Left lobe of liver (tissue), 2 donors: ENCODE results near the gene TRIM9. TPM values are rescaled to one million over a fixed set of nuclear protein-coding genes. Genes with fewer than 3 reads are reported as not detected.
"Not testable (repeated sequence)": the region's sequence is repeated elsewhere in the genome, so short reads cannot be mapped to it uniquely, and the experiment has no call there.

ENCODE experiments used
- ATAC-seq: fragments of 200-7000 bp; cut with Tn5 transposase; one replicate; pipeline ENCODE4 v1.9.1; 2020; ENCODE audit warnings: mild to moderate bottlenecking, moderate library complexity
- DNase-seq: peaks from one replicate; pipeline ENCODE4 v3.0.0-alpha.2; 2020; ENCODE audit warnings: low spot score
- total RNA-seq: library from RNA; stranded (reverse); gene quantifications from one replicate; pipeline ENCODE4 v1.2.1, GENCODE V29; 2021
- donor health status: DM: no; HTN: no; CAD: no; lungs with moderate emphysema.
- donor health status: DM: no; HTN: yes; CAD: no.

The TRIM9 gene
- total RNA-seq, 1 donor from 2014 or later = 0.20 TPM

DNA sequence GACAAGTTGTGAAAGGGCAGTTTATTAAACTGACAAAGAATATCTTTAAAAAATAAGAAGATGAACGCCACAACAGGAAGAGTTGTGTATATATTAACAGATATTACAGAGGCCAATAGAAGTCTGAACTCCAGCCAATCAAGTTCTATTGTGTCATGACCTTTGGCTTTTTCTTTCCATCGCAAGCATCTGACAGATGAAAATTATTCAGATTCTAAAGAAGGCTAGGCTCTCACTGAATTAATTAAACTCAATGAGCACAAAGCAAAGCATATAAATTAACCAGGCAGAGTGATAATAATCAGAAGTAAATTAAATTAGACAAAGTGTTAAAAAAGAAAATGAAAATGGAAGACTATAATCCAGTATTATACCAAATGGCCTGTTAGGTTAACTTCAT, 88.6 kb downstream of the TRIM9 start:
- no peak for ATAC-seq
- DNase-seq = no peak

DNA sequence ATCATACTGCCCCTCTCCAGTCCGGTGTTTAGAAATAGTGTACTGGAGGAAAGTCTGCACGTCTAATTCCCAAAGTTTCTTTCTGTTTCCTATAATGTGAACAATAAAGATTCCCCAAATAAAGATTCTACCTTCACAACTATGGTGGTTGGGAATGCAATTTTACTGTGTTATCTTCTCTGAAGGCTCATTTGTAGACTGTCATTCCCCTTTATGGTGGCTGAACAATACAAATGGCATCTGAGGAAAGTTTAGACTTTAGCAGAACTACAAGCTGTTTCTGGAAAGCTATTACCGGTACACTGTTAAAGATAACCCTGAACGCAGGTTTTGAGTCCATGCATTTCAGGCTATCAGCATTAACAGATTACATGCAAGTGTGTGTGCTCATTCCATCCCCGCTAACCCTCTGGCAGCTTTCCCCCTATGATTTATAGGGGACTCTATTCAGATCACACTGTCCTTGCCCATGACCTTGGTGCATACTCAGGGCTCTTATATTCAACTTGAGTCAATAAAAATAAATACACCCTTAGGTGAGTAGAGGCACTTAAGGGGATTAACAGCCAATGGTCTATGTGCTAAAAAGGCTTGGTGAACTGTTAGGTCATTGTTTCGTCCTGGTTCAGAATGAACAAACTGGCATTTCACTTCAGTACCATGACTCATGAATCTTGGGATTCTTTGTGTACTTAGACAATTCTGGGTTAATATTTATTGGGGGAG, 89.9 kb downstream of the TRIM9 start:
- ATAC-seq = peak; percentile 53
- no peak for DNase-seq

DNA sequence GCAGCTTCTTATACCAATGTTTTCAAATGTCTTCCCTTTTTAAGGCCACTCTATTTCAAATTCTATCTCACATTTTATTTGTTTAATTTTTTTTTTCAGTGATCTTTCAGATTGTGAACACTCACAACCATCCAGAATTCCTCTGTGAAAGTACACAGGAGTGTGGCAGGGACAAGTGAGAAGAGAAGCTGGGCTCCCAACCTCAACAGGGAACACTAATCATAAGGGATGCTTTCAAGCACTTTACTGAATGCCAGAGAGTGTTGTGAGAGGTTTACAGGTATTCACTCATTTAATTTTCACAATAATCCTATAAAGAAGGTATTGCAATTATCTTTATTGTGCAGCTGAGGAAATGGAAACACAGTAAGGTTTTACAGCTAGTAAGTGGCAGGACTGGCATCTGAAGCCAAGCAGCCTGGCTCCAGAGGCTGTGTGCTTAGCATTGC, 90.5 kb downstream of the TRIM9 start:
- ATAC-seq (peak; percentile 98), DNase-seq (peak; percentile 62)

DNA sequence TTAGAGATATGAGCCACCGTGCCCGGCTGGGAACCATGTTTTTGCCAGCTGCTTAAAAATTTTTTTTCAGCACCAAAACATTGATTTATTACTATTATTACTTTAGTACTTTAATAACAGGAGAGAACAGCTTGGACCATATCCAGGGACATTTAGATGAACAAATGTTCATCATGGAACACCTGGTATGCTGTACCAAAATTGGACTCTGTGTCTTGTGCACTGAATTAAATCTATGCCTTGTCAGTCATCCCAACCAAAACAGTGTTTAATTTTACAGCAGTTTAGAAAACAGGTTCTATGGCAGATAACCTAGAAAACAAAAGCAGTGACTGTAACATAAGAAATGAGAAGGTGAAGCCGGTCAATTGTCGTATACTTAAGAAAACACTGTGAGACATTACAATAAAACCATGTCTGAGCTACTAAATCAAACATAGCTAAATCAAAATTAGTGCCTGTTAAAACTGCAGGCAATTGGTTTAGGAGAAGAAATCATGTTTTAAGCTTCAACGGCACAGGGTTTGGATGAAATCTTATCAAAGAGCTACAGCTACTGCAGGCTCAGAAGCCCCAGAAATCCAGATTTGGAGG, 92.4 kb downstream of the TRIM9 start:
- no peak for ATAC-seq
- no peak for DNase-seq

DNA sequence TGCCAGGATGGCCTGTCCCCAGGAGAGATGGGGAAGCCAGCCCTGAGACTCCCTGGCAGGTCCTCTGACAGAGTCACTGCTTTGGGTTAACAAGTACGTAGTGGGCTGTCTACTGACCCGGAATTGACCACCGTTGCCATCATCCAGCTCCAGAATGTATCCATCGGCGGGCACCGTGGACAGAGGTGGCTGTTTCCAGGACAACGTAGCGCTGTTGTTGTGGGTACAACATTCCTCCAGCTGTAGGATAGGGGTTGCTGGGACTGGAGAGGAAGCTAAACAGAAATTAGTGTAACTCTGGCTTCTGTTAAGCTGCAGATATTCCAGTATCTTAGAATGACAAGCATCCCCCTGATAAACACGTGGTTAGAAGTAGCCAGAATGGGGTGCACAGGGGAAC, 94.3 kb downstream of the TRIM9 start:
- DNase-seq (no peak), ATAC-seq (no peak)

DNA sequence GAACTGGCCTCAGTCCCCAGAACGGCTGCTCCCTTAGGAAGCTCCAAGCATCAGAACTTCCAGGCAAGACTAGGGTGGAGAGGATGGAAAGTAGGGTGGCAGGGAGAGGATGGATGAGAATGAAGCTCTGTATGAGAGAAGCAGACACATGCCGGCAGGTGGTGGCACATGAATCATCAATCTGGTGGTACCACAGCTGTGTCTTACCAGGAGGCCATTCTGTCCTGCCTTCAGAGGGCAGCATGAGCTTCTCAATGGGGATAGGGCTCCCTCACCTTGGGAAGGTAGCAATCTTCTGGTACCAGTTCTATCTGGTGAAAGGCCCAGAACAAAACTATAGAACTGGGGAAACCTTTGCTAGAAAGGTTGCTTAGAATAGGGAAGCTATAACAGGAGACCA, 95.2 kb downstream of the TRIM9 start:
- DNase-seq (no peak), ATAC-seq (no peak)

DNA sequence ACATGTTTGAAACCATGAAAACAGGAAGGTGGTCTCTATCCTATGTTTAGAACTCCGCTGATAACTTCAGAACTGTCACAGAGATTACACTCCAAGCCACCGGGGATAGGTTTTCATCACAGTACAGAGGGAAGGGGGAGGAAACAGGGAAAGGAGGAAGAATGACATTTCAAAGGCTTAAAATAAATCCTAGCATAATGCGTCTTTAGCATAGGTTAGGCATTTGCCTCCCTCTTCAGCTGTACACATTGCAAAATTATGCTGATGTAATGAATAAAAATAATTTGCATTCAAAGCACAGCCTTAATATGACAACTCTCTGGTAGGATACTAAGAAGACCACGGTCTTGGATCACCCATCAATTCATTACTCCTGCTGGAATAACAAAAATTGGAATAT, 96.3 kb downstream of the TRIM9 start:
- ATAC-seq = no peak
- DNase-seq = no peak

DNA sequence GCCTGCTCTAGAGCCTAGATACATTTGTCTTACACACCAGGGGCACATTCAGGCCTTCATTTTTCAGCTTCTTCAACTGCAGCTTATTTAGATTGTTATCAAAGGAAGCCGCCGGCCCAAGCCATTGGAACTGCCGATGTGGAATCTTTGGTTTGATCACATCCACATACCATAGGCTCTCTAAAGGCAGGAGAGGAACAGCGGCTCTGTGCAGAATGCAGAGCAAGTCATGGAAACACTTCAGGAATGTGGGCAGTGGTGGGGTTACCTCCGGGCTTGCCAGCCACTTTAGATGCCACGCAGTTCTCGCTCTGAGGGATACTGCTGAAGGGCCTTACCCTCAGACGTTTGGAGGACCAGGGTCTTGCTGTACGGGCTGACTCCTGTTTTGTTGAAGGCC, 97.2 kb downstream of the TRIM9 start:
- ATAC-seq (no peak), DNase-seq (no peak)

DNA sequence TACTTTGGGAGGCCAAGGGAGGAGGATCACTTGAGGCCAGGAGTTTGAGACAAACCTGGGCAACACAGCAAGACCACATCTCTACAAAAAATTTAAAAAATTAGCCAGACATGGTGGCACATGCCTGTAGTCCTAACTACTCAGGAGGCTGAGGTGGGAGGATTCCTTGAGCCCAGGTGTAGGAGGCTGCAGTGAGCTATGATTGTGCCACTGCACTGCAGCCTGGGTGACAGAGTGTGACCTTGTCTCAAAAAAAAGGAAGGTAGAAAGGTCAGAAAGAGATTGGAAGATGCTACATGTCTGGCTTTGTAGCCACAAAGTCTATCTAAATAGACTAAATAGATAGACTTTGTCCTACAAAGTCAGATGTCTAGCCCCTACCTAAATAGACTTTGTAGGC, 100.7 kb downstream of the TRIM9 start:
- not testable (repeated sequence) for DNase-seq, ATAC-seq

DNA sequence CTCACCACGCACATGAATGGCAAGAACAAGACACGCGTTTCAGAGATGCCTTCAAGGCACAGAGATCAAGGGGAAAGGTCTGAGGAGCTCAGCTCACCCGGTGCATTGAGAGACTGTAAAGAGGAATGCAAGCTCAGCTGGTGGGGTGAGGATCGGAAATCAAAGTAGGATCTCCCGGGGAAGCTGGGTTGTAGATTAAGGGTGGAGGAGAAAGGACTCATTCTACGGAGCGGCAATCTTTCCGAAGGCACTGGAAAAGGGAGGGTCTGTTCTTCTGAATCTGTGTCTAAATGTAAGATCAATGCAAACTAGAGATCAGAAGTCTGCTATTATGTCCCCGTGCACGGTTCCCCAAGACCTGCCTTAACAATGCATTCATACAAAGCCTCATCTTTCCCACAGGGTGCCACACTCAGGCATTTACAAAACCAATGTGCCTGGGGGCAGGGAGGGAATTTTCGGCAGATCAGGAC, 109.0 kb downstream of the TRIM9 start:
- DNase-seq (no peak), ATAC-seq (no peak)

DNA sequence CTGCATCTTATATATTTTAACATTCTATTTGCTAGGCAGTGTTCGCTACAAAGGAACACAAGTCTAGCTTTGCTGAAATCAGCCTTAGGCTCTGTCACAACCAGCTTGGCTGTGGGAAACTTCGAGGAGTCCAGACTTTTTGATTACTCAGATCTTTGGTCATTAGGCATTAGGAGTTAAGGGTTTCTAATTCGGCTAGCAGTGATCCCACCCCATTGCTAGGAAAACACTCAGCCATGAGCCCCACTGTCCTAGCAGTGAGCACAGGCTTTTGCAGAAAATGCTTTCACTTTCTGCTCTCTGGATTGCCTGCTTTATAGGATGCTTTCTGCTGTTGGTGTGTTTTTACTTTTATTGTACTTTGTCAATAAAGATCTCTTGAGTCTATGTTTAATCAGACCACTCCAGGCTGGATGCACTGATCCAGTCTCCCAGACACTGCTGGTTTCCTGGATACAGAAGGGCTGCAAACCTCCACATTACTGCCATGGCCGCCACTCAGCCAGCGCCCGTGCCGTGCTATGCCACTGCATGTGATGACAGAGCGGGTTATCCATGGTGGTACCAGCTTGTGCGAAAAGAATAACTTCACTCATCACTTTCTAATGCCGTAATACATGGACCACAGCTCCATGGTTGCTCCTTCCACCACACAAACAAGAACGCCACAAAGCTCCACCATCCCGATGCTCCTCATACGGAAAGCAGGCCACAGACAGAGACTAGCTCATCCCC, 109.6 kb downstream of the TRIM9 start:
- no peak for DNase-seq
- no peak for ATAC-seq

DNA sequence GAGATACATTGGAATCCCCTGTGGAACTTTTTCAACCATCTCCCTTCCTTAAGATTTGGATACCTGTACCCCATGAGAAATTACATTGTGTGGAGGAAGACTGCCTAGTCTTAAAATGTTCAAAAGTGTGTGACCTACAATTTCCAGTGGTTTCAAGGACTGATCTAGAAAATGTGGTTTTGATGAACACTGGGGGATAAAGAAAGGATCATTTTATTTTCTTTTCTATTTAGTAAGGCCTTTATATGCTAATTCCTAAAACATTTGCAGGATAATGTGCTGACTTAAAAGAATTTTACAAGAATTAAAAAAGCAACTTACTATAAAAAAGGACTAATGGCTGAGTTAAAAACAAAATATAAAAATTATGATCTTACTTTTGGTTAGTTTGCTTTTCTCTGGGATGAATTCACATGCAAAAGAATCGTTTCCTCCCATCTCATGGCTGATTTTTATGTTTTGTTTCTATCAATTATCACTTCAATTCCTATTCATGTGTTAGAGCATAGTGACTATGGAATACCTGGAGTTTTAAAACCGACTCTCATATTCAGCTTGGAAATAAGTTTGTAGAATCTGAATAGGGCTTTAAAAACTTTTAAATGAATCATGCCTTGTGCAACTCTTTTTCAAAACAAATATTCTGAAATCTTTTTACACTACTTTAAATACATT, 110.7 kb downstream of the TRIM9 start:
- ATAC-seq (no peak), DNase-seq (no peak)

DNA sequence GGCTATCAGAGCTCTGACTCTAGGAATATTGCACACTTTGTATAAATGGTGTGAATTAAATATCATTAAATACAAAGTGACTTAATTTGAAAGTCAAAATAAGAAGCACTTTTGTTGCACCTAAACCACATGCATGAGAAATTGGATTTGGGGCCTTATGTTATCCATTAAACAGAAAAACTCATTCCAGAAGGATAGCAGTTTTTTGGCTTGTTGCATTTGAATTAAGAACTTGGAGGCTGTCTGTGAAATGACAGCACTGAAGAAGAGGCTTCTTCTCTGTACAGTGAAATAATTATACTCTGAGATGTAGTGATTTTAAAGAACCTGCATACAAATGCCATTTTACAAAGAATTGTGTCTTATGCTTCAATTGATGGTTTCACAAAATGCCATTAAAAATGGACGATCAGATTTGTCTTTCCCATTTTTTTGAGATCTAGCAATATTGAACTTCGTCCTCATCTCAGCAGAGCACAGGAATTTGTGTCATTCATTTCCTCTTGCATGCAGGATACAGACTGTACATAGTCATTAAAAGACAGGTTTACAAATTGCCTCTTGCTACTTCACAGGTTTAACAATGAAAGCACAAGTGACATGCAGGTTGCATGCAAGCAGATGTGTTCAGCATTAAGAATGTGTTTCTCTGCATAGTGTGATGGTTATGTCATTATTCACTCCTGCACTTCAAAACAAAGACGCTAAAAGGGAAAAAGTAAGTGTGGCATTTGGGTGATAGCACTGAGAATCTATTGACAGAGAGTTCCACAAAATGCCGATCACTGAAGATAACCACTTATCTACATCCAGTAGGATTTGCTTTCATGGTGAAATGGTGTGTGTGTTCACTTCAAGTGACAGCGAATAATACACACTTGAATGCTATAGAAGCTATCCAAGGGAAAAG, 114.7 kb downstream of the TRIM9 start:
- ATAC-seq = no peak

DNA sequence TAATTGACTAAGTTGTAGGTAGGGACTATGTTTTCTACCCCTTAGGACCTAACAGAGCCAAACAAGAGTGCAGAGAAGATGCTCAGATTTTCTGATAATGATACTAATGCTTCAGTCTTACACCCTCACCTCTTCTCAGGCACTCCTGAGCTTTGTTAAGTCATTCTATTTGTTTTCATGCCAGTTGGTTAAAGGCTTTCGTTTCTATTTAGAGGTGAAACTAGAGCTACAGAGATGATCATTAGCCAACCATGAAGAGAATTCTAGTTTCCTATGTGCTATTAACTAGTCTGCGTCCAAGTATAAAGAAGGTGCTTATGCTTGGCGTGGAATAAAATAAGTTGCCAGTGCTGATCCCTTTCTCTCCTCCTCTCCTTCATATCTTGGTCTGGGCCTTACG, 116.0 kb downstream of the TRIM9 start:
- no peak for ATAC-seq
- no peak for DNase-seq

More for the DNA sequence above, 114.7 kb downstream of the TRIM9 start:
- DNase-seq = no peak

DNA sequence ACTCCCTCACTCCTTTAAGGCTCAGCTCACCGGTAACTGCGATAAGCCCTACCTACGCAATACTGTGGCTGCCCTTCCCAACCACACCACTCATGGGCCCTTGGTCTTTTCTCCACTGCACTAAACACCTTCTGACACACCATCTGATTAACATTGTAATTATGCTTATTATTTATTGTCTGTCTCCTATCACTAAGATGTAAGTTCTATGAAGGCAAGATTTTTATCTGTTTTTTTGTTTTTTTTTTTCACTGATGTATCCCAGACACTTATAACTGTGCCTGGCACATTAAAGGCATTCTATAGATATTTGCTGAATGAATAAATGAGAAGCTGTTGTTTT, 116.4 kb downstream of the TRIM9 start:
- no peak for DNase-seq
- no peak for ATAC-seq

DNA sequence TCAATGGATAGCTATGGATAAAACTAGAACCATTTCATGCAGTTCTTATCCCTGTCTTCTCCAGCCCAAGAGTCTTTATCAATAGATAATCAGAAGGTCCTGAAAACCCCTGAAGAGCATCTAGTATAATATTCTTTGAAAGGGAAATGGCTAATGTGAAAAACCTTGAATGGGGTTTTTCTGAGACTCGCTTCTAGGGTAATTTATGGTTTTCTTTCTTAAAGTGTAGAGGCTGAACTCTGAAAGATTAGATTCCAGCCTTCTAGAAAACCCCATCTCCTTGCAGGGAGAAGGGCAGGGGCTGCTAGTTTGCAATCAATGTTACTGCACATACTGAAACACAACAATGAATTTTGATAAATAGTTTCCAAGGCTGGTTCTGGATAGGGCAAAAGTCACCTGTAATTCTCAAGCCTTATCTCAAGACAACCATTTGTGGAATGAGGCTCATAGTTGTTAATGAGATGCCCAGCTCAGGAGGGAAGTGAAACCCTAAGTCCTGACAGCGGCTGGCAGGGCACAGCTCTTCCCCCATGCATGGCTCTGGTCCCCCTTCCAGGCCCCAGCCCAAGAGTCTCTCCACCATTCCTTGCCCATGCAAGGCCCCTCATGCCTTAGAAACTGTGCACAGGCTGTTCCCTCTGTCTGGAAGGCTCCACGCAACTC, 116.9 kb downstream of the TRIM9 start:
- ATAC-seq = no peak

DNA sequence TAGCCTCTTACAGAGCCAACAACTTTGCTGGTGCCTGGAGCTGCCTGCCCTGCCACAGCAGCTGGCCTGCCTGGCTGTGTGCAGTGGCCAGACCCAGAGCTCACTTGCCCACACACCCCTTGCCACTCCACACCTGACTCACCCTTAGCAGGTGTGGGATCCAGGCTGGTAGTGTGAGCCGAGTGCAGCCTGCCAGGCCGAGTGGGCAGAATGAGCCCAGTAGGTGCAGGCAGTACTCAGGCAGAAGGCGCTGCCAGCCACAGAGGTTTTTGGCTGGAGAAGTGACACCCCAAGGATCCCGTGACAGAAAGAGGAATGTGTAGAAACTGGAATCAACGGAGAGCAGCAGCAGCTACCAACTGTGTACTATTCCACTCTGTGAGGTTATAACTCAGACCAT, 120.8 kb downstream of the TRIM9 start:
- ATAC-seq (peak; percentile 23), DNase-seq (no peak)

More for the DNA sequence above, 116.9 kb downstream of the TRIM9 start:
- DNase-seq = no peak

DNA sequence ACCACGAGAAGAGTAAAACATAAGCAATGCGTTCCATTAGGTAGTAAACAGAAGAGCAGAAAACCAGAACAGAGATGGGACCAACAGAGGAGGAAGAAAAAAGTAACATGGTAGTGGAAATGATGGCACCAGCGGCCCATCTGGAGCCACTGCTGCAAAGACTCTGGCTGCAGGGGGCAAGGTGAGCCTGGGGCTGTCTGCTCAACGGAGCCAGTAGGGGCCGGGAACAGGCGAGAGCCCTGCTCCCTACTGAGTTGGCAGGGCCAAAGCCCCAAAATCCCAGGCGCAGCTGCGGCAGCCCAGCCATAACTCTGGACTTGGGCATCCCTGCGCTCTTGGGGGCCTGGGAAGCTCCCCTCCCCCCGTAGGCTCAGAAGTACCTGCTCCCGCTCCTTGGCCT, 122.2 kb downstream of the TRIM9 start:
- ATAC-seq (no peak), DNase-seq (no peak)

DNA sequence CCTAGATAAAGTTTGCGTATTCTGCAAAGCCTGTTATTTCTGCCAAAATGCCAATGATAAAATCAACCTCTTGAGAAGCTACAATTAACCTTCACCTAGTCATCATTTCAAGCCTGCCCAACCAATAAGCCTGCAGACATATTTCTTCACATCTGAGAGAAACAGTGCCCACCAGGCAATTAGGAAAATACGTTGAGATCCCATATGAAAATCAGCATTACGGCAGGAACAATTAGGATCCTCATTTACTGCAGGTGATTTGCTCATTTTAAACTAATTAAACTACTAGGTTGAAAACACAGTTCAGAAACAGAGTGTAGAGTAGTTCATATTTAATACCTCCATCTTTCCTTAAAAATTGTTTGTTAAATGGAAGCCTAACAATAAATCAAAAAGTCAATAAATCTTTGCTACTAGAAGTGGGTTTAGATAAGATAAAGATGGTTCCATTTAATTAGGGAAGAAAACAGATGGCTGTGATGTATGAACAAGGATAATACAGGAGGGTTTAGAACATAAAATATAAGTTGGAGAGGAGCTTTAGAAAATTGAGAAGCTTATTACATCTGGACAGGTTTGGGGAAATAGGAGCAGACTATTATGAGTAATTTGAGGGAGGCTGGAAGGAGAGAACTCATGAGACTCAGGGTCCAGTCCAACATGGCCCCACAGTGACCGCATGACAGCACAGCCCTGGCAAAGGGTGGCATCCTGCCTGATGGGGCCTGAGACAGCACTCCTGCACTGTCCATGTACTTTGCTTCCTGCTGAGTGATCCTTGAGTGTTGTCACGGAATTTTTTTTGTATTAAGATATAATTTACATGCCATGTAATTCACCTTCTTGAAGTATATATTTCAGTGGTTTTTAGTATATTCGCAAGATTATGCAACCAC, 123.8 kb downstream of the TRIM9 start:
- ATAC-seq (no peak), DNase-seq (no peak)
